Neural progenitor cell (in vitro differentiated cells): ENCODE measurements around the gene GPR4.

ENCODE experiments used
- CTCF ChIP-seq: fragments of 200-600 bp; sonication (generic); IDR thresholded peaks from 2 replicates; pipeline ENCODE4 v1.5.1; 2017; ENCODE audit warnings: antibody characterized with exemption, mild to moderate bottlenecking
- EZH2 ChIP-seq: fragments of 200-600 bp; sonication (generic); IDR thresholded peaks from 2 replicates; pipeline ENCODE4 v1.6.1; 2017; ENCODE audit warnings: antibody characterized with exemption, mild to moderate bottlenecking, moderate library complexity
- EZH2phosphoT487 ChIP-seq: fragments of 200-600 bp; sonication (generic); IDR thresholded peaks from 2 replicates; pipeline ENCODE4 v1.6.1; 2017; ENCODE audit warnings: antibody characterized with exemption

- TF ChIP-seq CTCF (peak; percentile 82), EZH2phosphoT487 (no peak), EZH2 (no peak)
Measured at GRCh38 chr19:45558399-45558878, 43.6 kb downstream of the GPR4 start.
